Activated CD8-positive, alpha-beta T cell treated with anti-CD3 and anti-CD28 coated beads for 36 hours (primary cell): ENCODE results near the gene POLR1B. TPM values are rescaled to one million over a fixed set of nuclear protein-coding genes. Genes with fewer than 3 reads are reported as not detected.

ENCODE experiments used
- ATAC-seq: fragments of 200-7000 bp; cut with Tn5 transposase; one replicate; pipeline ENCODE4 v1.10.0; 2021; ENCODE audit warnings: mild to moderate bottlenecking, moderate library complexity
- CTCF ChIA-PET: fragments of 350-600 bp; sonication (Branson Sonifier 250); formaldehyde crosslinking; loops from one replicate; lab custom pipeline; 2021; ENCODE audit warnings: antibody characterized with exemption; lab: Charles Lee
- POLR2A ChIA-PET: fragments of 350-600 bp; sonication (Branson Sonifier 250); formaldehyde crosslinking; loops from one replicate; lab custom pipeline; 2021; ENCODE audit warnings: antibody characterized with exemption; lab: Charles Lee
- DNase-seq: peaks from one replicate; pipeline ENCODE4 v3.0.0-alpha.2; 2020
- H3K27ac Mint-ChIP-seq: one replicate; pipeline ENCODE4 v1.8.0; 2021; ENCODE audit warnings: mild to moderate bottlenecking, mixed read lengths
- H3K27me3 Mint-ChIP-seq: one replicate; pipeline ENCODE4 v1.8.0; 2021; ENCODE audit warnings: mixed read lengths
- H3K36me3 Mint-ChIP-seq: one replicate; pipeline ENCODE4 v1.8.0; 2021; ENCODE audit warnings: low read depth, mixed read lengths
- H3K4me1 Mint-ChIP-seq: one replicate; pipeline ENCODE4 v1.8.0; 2021; ENCODE audit warnings: low read depth, mixed read lengths
- H3K4me3 Mint-ChIP-seq: one replicate; pipeline ENCODE4 v1.8.0; 2021; ENCODE audit warnings: mild to moderate bottlenecking, moderate library complexity, mixed read lengths
- H3K9me3 Mint-ChIP-seq: one replicate; pipeline ENCODE4 v1.8.0; 2021; ENCODE audit warnings: mixed read lengths
- CTCF ChIP-seq: fragments of 200-600 bp; IDR thresholded peaks from one replicate; pipeline ENCODE4 v1.8.0; 2022; ENCODE audit warnings: antibody characterized with exemption, mild to moderate bottlenecking
- intact Hi-C: fragments of 100-400 bp; cut with micrococcal nuclease; formaldehyde crosslinking; loops from one replicate; pipeline ENCODE4 v1.10.0; 2022
- total RNA-seq, 2 experiments: library from RNA; stranded (reverse); gene quantifications; one replicate each; pipeline ENCODE4 v1.2.3, GENCODE V29; 2021

POLR1B gene
- total RNA-seq, 2 experiments from 2014 or later: 54.1 to 55.9 TPM

- intact Hi-C loops: no loop called here
- Mint-ChIP-seq H3K27ac (no peak overlapping the region), H3K9me3 (no peaks in the 10 kb centered on the region), H3K4me1 (peaks cover 25% of the 10 kb centered on the region), H3K27me3 (no peaks in the 10 kb centered on the region), H3K4me3 (no peak overlapping the region), H3K36me3 (no peaks in the 10 kb centered on the region)
- TF ChIP-seq CTCF: no peak
- DNase-seq: no peak
- ATAC-seq: no peak
- POLR2A ChIA-PET: no interaction called here
- CTCF ChIA-PET: interaction anchor here (10.3 to 15.4 kb wide), 3 partner anchors 23 to 104 kb away, joined by 81 to 291 read pairs (median 192); no protein-coding TSS in a partner anchor
These were observed 80.2 kb downstream of the POLR1B start for GRCh38 chr2:112622528-112622849.

GRCh38 chr2:112623913-112624777, 81.9 kb downstream of the POLR1B start:
- H3K27me3 Mint-ChIP-seq: peaks cover 6% of the 10 kb centered on the region
- no peak for TF ChIP-seq CTCF
- CTCF ChIA-PET: interaction anchor here (0.8 to 15.4 kb wide), 14 partner anchors 9 to 318 kb away, joined by 3 to 291 read pairs (median 6); partner anchors contain the start of gene SLC20A1
- DNase-seq: peak; percentile 88
- H3K9me3 Mint-ChIP-seq: no peaks in the 10 kb centered on the region
- H3K4me1 Mint-ChIP-seq: peaks cover 33% of the 10 kb centered on the region
- no peak overlapping the region for H3K27ac Mint-ChIP-seq
- no peak overlapping the region for H3K4me3 Mint-ChIP-seq
- intact Hi-C loops: loop anchor here (1.0 kb wide), 1 partner anchor 99 kb away; no protein-coding TSS in a partner anchor
- no peaks in the 10 kb centered on the region for H3K36me3 Mint-ChIP-seq
- POLR2A ChIA-PET: interaction anchor here (1.0 to 5.4 kb wide), 4 partner anchors 22 to 38 kb away, joined by 3 to 38 read pairs (median 4); partner anchors contain the start of gene SLC20A1
- ATAC-seq: peak; percentile 92

GRCh38 chr2:112625474-112626114, 83.3 kb downstream of the POLR1B start:
- CTCF ChIA-PET: interaction anchor here (0.7 to 15.4 kb wide), 25 partner anchors 10 to 360 kb away, joined by 3 to 291 read pairs (median 5); partner anchors contain the start of gene SLC20A1
- Mint-ChIP-seq H3K4me3 (no peak overlapping the region), H3K9me3 (no peaks in the 10 kb centered on the region), H3K27ac (no peak overlapping the region), H3K27me3 (peaks cover 13% of the 10 kb centered on the region), H3K4me1 (peaks cover 46% of the 10 kb centered on the region), H3K36me3 (no peaks in the 10 kb centered on the region)
- POLR2A ChIA-PET: interaction anchor here (1.0 to 5.4 kb wide), 4 partner anchors 20 to 39 kb away, joined by 3 to 38 read pairs (median 4); partner anchors contain the start of gene SLC20A1
- TF ChIP-seq CTCF: no peak
- no peak for ATAC-seq
- DNase-seq: no peak
- intact Hi-C loops: loop anchor here (2.0 kb wide), 1 partner anchor 65 kb away; no protein-coding TSS in a partner anchor

- DNase-seq: peak; percentile 74
- H3K27ac Mint-ChIP-seq: no peak overlapping the region
- CTCF ChIA-PET: interaction anchor here (0.6 to 15.4 kb wide), 33 partner anchors 9 to 367 kb away, joined by 3 to 291 read pairs (median 5); partner anchors contain the start of genes CHCHD5, NT5DC4 and SLC20A1
These were observed 84.4 kb downstream of the POLR1B start for GRCh38 chr2:112626604-112627059.

More at GRCh38 chr2:112626604-112627059, 84.4 kb downstream of the POLR1B start:
- POLR2A ChIA-PET: interaction anchor here (0.7 to 5.4 kb wide), 5 partner anchors 19 to 101 kb away, joined by 3 to 38 read pairs (median 3); partner anchors contain the start of gene SLC20A1
- H3K4me1 Mint-ChIP-seq: peaks cover 56% of the 10 kb centered on the region
- peak; percentile 43 for ATAC-seq
- H3K4me3 Mint-ChIP-seq: no peak overlapping the region
- H3K27me3 Mint-ChIP-seq: peaks cover 13% of the 10 kb centered on the region
- intact Hi-C loops: loop anchor here (2.0 kb wide), 1 partner anchor 64 kb away; no protein-coding TSS in a partner anchor
- H3K9me3 Mint-ChIP-seq: no peaks in the 10 kb centered on the region
- peak; percentile 92 for TF ChIP-seq CTCF
- no peaks in the 10 kb centered on the region for H3K36me3 Mint-ChIP-seq

Other genes starting within 250 kb of the POLR1B start
- gene RGPD8, start 108.8 kb upstream of the POLR1B start, total RNA-seq: 10 to 100 TPM; 13.5 to 13.6 TPM
- gene TTL, start 60.3 kb upstream of the POLR1B start, total RNA-seq: 10 to 100 TPM; 29.2 to 29.6 TPM
- 10 to 100 TPM; 34.8 to 37.5 TPM for gene CHCHD5, start 42.1 kb downstream of the POLR1B start, total RNA-seq
- gene SLC20A1, start 103.5 kb downstream of the POLR1B start, total RNA-seq: 10 to 100 TPM; 52.7 to 52.8 TPM
- gene NT5DC4, start 178.6 kb downstream of the POLR1B start, total RNA-seq: not detected
- gene CKAP2L, start 222.1 kb downstream of the POLR1B start, total RNA-seq: 10 to 100 TPM; 24.5 to 30.5 TPM
- under 1 TPM; 0.69 to 0.99 TPM for gene IL1A, start 242.0 kb downstream of the POLR1B start, total RNA-seq